IMR-90 (cell line): ENCODE measurements around the gene SEMA3G.

Experiments
- BHLHE40 ChIP-seq: fragments of 150-350 bp; IDR thresholded peaks from 2 replicates; pipeline ENCODE4 v1.6.1; 2016; ENCODE audit warnings: mild to moderate bottlenecking, low read depth, low read length
- CEBPB ChIP-seq: IDR thresholded peaks from 2 replicates; pipeline ENCODE4 v1.6.1; 2012; ENCODE audit warnings: low read depth, low read length, improper control_type of control experiment
- CHD1 ChIP-seq: IDR thresholded peaks from 2 replicates; pipeline ENCODE4 v1.6.1; 2012; ENCODE audit warnings: low read depth, low read length, improper control_type of control experiment
- CTCF ChIP-seq: conservative IDR thresholded peaks from 2 replicates; pipeline ENCODE4 v1.5.1; 2012; ENCODE audit warnings: mild to moderate bottlenecking, low read depth, low read length, improper control_type of control experiment
- MAZ ChIP-seq: IDR thresholded peaks from 2 replicates; pipeline ENCODE4 v1.6.1; 2012; ENCODE audit warnings: low read depth, mild to moderate bottlenecking, low read length, improper control_type of control experiment, moderate library complexity, borderline replicate concordance
- MXI1 ChIP-seq: IDR thresholded peaks from 2 replicates; pipeline ENCODE4 v1.6.1; 2012; ENCODE audit warnings: low read depth, mild to moderate bottlenecking, low read length, moderate library complexity, borderline replicate concordance
- NFE2L2 ChIP-seq: fragments of 150-350 bp; IDR thresholded peaks from 2 replicates; pipeline ENCODE4 v1.6.1; 2016; ENCODE audit warnings: low read depth, mild to moderate bottlenecking, low read length
- POLR2A ChIP-seq: IDR thresholded peaks from 2 replicates; pipeline ENCODE4 v1.6.1; 2012; ENCODE audit warnings: mild to moderate bottlenecking, low read depth, low read length
- RAD21 ChIP-seq: IDR thresholded peaks from 2 replicates; pipeline ENCODE4 v1.6.1; 2012; ENCODE audit warnings: low read length, improper control_type of control experiment
- RCOR1 ChIP-seq: IDR thresholded peaks from 2 replicates; pipeline ENCODE4 v1.6.1; 2012; ENCODE audit warnings: mild to moderate bottlenecking, low read length, improper control_type of control experiment; ENCODE audit not compliant: insufficient replicate concordance
- RFX5 ChIP-seq: IDR thresholded peaks from 2 replicates; pipeline ENCODE4 v1.8.0; 2012; ENCODE audit warnings: low read depth, mild to moderate bottlenecking, low read length, moderate library complexity
- USF2 ChIP-seq: fragments of 150-350 bp; IDR thresholded peaks from 2 replicates; pipeline ENCODE4 v1.6.1; 2017; ENCODE audit warnings: mild to moderate bottlenecking, antibody characterized with exemption, low read length, low read depth

GRCh38 chr3:52488746-52489145 is 43.8 kb upstream of the SEMA3G start:
- TF ChIP-seq CTCF = no peak
- TF ChIP-seq POLR2A = no peak
- TF ChIP-seq RAD21 = no peak
- TF ChIP-seq MXI1 = no peak
- TF ChIP-seq MAZ = no peak
- no peak for TF ChIP-seq BHLHE40
- TF ChIP-seq CEBPB = no peak
- no peak for TF ChIP-seq CHD1
- no peak for TF ChIP-seq NFE2L2
- TF ChIP-seq RFX5 = no peak
- no peak for TF ChIP-seq RCOR1
- no peak for TF ChIP-seq USF2
